Small intestine (tissue), 7 donors: Measurements from ENCODE around the gene SHROOM3. TPM values are rescaled to one million over a fixed set of nuclear protein-coding genes. Genes with fewer than 3 reads are reported as not detected.

ENCODE experiments used
- DNase-seq, 2 donors: peaks; one replicate each; pipeline versions ENCODE4 v3.0.0 to v3.0.0-alpha.2; 2013
- FAIRE-seq: peaks from 2 replicates; lab custom pipeline; 2012; peaks lifted over from hg19 to GRCh38; lab: Jason Lieb, UNC
- H3K27ac ChIP-seq, 3 donors: one replicate each; pipeline ENCODE4 v1.5.1; 2013; ENCODE audit warnings: low read length in 2 of 3, mild to moderate bottlenecking in 2 of 3, control low read depth in 1 of 3, inconsistent platforms in 1 of 3, low read depth in 1 of 3, moderate library complexity in 1 of 3
- H3K27me3 ChIP-seq, 3 donors: one replicate each; pipeline ENCODE4 v1.6.1; 2013; ENCODE audit warnings: low read length in 3 of 3, inconsistent platforms in 1 of 3; ENCODE audit not compliant: control insufficient read depth in 3 of 3, insufficient read depth in 3 of 3
- H3K36me3 ChIP-seq, 3 donors: one replicate each; pipeline ENCODE4 v1.6.1; 2013; ENCODE audit warnings: low read length in 3 of 3, inconsistent platforms in 1 of 3, low read depth in 1 of 3, mild to moderate bottlenecking in 1 of 3, moderate library complexity in 1 of 3; ENCODE audit not compliant: control insufficient read depth in 3 of 3, insufficient read depth in 2 of 3
- H3K4me1 ChIP-seq, 3 donors: one replicate each; pipeline ENCODE4 v1.6.1; 2013; ENCODE audit warnings: low read length in 2 of 3, inconsistent platforms in 1 of 3, low read depth in 1 of 3, mild to moderate bottlenecking in 1 of 3, moderate library complexity in 1 of 3; ENCODE audit not compliant: control insufficient read depth in 3 of 3, insufficient read depth in 2 of 3
- H3K4me3 ChIP-seq, 3 donors: one replicate each; pipeline ENCODE4 v1.5.1; 2013; ENCODE audit warnings: low read length in 3 of 3, control low read depth in 1 of 3, inconsistent platforms in 1 of 3, low read depth in 1 of 3, mild to moderate bottlenecking in 1 of 3, moderate library complexity in 1 of 3
- H3K9me3 ChIP-seq, 2 donors: one replicate each; pipeline ENCODE4 v1.6.1; 2013; ENCODE audit warnings: low read depth in 1 of 2, low read length in 1 of 2; ENCODE audit not compliant: control insufficient read depth in 2 of 2, insufficient read depth in 1 of 2
- WGBS, 3 donors: extraction: QIAGEN DNeasy Blood & Tissue Kit; methylation state at CpG; one replicate each; pipeline ENCODE4 v1.1.7; 2013; 5-methylcytosine and 5-hydroxymethylcytosine counted together
- polyA plus RNA-seq, 4 donors: library from polyadenylated mRNA; stranded (reverse) in 3 of 4; unstranded in 1 of 4; fragments of 200-250 nt in 3 of 4; fragments of 120-200 nt in 1 of 4; gene quantifications; one replicate each; pipeline versions ENCODE4 v1.2.1 to v1.2.3, GENCODE V29; 2013
- donor health status: healthy with polysubstance abuse.
- donor health status: control.
- donor health status: control.
- donor health status: Bipolar disorder and iron deficiency.
- donor health status: healthy.

The SHROOM3 gene
- polyA plus RNA-seq, 4 donors: 21.6 to 52.5 (median 27.8) TPM

GRCh38 chr4:76767983-76768382, 333.0 kb downstream of the SHROOM3 start:
- no peaks in the 10 kb centered on the region for H3K27me3 ChIP-seq
- DNase-seq (no peak), FAIRE-seq (no peak)
- peaks cover 0 to 48% (median 17%) of the 10 kb centered on the region in 3 donors for H3K36me3 ChIP-seq
- no peak overlapping the region for H3K4me3 ChIP-seq
- H3K4me1 ChIP-seq: no peaks in the 10 kb centered on the region
- WGBS, 3 donors: 66 to 89% (median 88%) methylated on average over 2 of the region's 2 CpGs
- no peak overlapping the region for H3K27ac ChIP-seq
- H3K9me3 ChIP-seq: no peaks in the 10 kb centered on the region

GRCh38 chr4:76772498-76773106, 337.6 kb downstream of the SHROOM3 start:
- no peak for DNase-seq
- 60 to 76% (median 72%) methylated on average over 5 of the region's 5 CpGs for WGBS, 3 donors

GRCh38 chr4:76773766-76774165, 338.7 kb downstream of the SHROOM3 start:
- no peaks in the 10 kb centered on the region for H3K27me3 ChIP-seq
- H3K4me3 ChIP-seq: no peak overlapping the region
- H3K27ac ChIP-seq: no peak overlapping the region
- no peaks in the 10 kb centered on the region for H3K4me1 ChIP-seq
- FAIRE-seq: no peak
- H3K9me3 ChIP-seq: no peaks in the 10 kb centered on the region
- DNase-seq: no peak
- H3K36me3 ChIP-seq: peaks cover 0 to 34% (median 21%) of the 10 kb centered on the region in 3 donors

More at GRCh38 chr4:76772498-76773106, 337.6 kb downstream of the SHROOM3 start:
- H3K36me3 ChIP-seq: peaks cover 0 to 34% (median 14%) of the 10 kb centered on the region in 3 donors
- H3K4me3 ChIP-seq: no peak overlapping the region
- no peaks in the 10 kb centered on the region for H3K9me3 ChIP-seq
- FAIRE-seq: no peak
- H3K4me1 ChIP-seq: no peaks in the 10 kb centered on the region
- H3K27ac ChIP-seq: no peak overlapping the region
- H3K27me3 ChIP-seq: no peaks in the 10 kb centered on the region

- no peak for FAIRE-seq
- 86 to 89% (median 87%) methylated on average over 9 of the region's 9 CpGs for WGBS, 3 donors
- Histone ChIP-seq H3K4me1 (no peaks in the 10 kb centered on the region), H3K27me3 (no peaks in the 10 kb centered on the region), H3K4me3 (no peak overlapping the region), H3K36me3 (peaks cover 0 to 31% (median 20%) of the 10 kb centered on the region in 3 donors), H3K9me3 (no peaks in the 10 kb centered on the region), H3K27ac (no peak overlapping the region)
- DNase-seq: no peak
These were observed 344.9 kb downstream of the SHROOM3 start for GRCh38 chr4:76779740-76780459.

GRCh38 chr4:76780781-76781697, 346.0 kb downstream of the SHROOM3 start:
- WGBS, 3 donors: 90 to 96% (median 91%) methylated on average over 7 of the region's 7 CpGs
- H3K9me3 ChIP-seq: no peaks in the 10 kb centered on the region
- peaks cover 0 to 33% (median 21%) of the 10 kb centered on the region in 3 donors for H3K36me3 ChIP-seq
- DNase-seq: no peak
- no peak overlapping the region for H3K4me3 ChIP-seq
- no peak for FAIRE-seq
- H3K27ac ChIP-seq: no peak overlapping the region
- H3K4me1 ChIP-seq: no peaks in the 10 kb centered on the region
- no peaks in the 10 kb centered on the region for H3K27me3 ChIP-seq

- DNase-seq: no peak
- Histone ChIP-seq H3K36me3 (peaks cover 0 to 38% (median 21%) of the 10 kb centered on the region in 3 donors), H3K4me3 (no peak overlapping the region), H3K4me1 (no peaks in the 10 kb centered on the region), H3K27me3 (no peaks in the 10 kb centered on the region), H3K9me3 (no peaks in the 10 kb centered on the region), H3K27ac (no peak overlapping the region)
- no peak for FAIRE-seq
- WGBS, 3 donors: 81 to 93% (median 82%) methylated on average over 7 of the region's 7 CpGs
These were observed 346.9 kb downstream of the SHROOM3 start for GRCh38 chr4:76781698-76782595.

- no peak for FAIRE-seq
These were observed 347.8 kb downstream of the SHROOM3 start for GRCh38 chr4:76782837-76783236.

More at GRCh38 chr4:76782837-76783236, 347.8 kb downstream of the SHROOM3 start:
- no peak for DNase-seq
- 48 to 86% (median 81%) methylated on average over 1 of the region's 1 CpG for WGBS, 3 donors
- no peaks in the 10 kb centered on the region for H3K27me3 ChIP-seq
- H3K36me3 ChIP-seq: peaks cover 0 to 42% (median 20%) of the 10 kb centered on the region in 3 donors
- H3K9me3 ChIP-seq: no peaks in the 10 kb centered on the region
- no peaks in the 10 kb centered on the region for H3K4me1 ChIP-seq
- no peak overlapping the region for H3K4me3 ChIP-seq
- no peak overlapping the region for H3K27ac ChIP-seq
